NT2/D1 (cell line): Measurements from ENCODE around the gene RASEF.

Experiments used
- DNase-seq: peaks from one replicate; pipeline ENCODE4 v3.0.0-alpha.2; 2011; ENCODE audit warnings: low read depth, low spot score
- H3K27me3 ChIP-seq: 2 replicates; pipeline ENCODE4 v1.6.0; 2011; ENCODE audit warnings: mild to moderate bottlenecking; ENCODE audit not compliant: insufficient read length, insufficient read depth
- H3K36me3 ChIP-seq: 2 replicates; pipeline ENCODE4 v1.6.1; 2011; ENCODE audit warnings: mild to moderate bottlenecking, low read length, mixed read lengths; ENCODE audit not compliant: insufficient read depth, insufficient read length
- H3K4me1 ChIP-seq: 2 replicates; pipeline ENCODE4 v1.5.1; 2011; ENCODE audit not compliant: insufficient read depth, insufficient read length
- H3K4me3 ChIP-seq: 2 replicates; pipeline ENCODE4 v1.5.1; 2011; ENCODE audit warnings: low read depth; ENCODE audit not compliant: insufficient read length
- H3K9ac ChIP-seq: 2 replicates; pipeline ENCODE4 v1.6.0; 2011; ENCODE audit warnings: low read depth; ENCODE audit not compliant: insufficient read length
- H3K9me3 ChIP-seq: 2 replicates; pipeline ENCODE4 v1.5.1; 2011; ENCODE audit warnings: mild to moderate bottlenecking, low read length; ENCODE audit not compliant: insufficient read depth
- SUZ12 ChIP-seq: IDR thresholded peaks from 2 replicates; pipeline ENCODE4 v1.6.1; 2011; ENCODE audit not compliant: insufficient read length, insufficient read depth; ENCODE audit errors: extremely low read depth
- YY1 ChIP-seq: IDR thresholded peaks from 2 replicates; pipeline ENCODE4 v1.6.1; 2011; ENCODE audit not compliant: insufficient read length, insufficient read depth
- ZNF274 ChIP-seq: IDR thresholded peaks from 2 replicates; pipeline ENCODE4 v1.6.1; 2011; ENCODE audit warnings: mild to moderate bottlenecking, low read depth, low read length

RASEF gene

DNA sequence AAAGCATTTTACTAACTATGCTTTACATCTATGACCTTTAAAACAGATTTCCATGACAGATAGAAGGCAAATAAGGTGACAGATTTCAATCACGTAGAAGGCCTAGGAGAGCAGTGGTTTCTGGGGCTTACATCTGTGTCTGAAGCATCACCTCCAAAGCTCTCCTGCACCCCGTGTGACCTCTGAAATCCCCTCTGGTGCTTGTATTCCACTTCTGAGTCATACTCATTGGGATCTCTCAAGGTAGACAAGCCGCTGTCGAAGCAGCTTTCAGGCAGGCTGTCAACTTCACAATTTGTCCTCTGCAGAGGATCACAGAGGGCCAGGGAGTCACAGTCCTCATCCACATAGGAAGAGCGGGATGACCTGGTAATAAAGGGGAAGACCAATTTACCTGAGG lies 62.2 kb downstream of the RASEF start:
- H3K36me3 ChIP-seq: no peaks in the 10 kb centered on the region
- H3K4me3 ChIP-seq: no peak overlapping the region
- H3K4me1 ChIP-seq: no peaks in the 10 kb centered on the region
- TF ChIP-seq YY1: no peak
- TF ChIP-seq ZNF274: no peak
- TF ChIP-seq SUZ12: no peak
- no peaks in the 10 kb centered on the region for H3K9me3 ChIP-seq
- no peak overlapping the region for H3K9ac ChIP-seq
- no peaks in the 10 kb centered on the region for H3K27me3 ChIP-seq
- DNase-seq: no peak

DNA sequence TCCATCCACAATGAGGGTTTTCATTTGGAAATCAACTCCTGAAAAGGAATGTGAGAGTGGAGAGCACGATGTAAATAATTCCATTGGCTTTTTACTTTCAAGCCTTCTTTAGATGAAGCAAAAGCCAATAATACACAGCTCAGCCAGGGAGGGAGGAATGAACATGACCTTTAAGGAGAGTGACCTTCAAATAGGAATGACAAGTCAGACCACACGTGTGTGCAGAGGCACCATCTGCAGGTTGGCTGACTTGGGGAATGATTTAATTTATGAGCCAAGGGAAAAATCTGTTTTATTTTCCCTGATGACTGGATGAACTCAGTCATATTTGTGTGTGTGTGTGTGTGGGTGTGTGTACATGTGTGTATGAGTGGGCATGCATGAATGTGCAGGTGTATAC lies 64.5 kb downstream of the RASEF start:
- DNase-seq: no peak
- no peaks in the 10 kb centered on the region for H3K9me3 ChIP-seq
- H3K9ac ChIP-seq: no peak overlapping the region
- no peaks in the 10 kb centered on the region for H3K36me3 ChIP-seq
- no peak for TF ChIP-seq ZNF274
- no peaks in the 10 kb centered on the region for H3K4me1 ChIP-seq
- H3K4me3 ChIP-seq: no peak overlapping the region
- H3K27me3 ChIP-seq: no peaks in the 10 kb centered on the region

DNA sequence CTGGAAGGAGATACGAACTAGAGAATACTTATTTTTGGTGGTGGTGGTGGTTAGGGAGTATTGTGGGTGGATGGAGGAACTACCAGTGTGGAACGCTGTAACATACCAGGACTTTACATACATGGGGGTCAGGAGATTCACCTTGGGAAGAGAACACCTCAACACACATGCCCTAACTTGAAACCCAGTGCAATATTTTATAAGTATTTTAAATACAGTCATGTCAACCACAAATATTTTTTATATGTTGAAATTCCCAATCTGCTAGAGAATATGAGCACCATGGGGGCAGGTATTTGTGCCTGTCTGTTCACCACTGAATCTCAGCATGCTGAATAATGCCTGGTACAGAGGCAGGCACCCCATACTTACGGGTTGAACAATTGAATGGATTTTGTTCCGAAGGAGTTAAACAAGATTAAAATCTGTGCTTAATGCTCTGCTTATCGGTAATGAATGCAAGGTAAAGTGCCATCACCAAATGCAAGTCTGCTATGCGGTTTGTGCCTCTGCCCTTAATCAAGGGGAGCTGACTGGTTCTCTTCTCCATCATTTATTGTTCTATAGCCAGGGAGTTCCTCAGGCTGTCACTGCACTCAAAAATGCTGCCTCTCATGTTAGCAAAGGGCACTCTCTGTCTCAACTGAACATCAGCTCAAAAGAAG lies 65.3 kb downstream of the RASEF start:
- no peaks in the 10 kb centered on the region for H3K9me3 ChIP-seq
- TF ChIP-seq YY1 (no peak), SUZ12 (no peak), ZNF274 (no peak)
- no peaks in the 10 kb centered on the region for H3K4me1 ChIP-seq
- no peaks in the 10 kb centered on the region for H3K27me3 ChIP-seq
- H3K4me3 ChIP-seq: no peak overlapping the region
- no peak overlapping the region for H3K9ac ChIP-seq
- no peak for DNase-seq
- H3K36me3 ChIP-seq: no peaks in the 10 kb centered on the region

DNA sequence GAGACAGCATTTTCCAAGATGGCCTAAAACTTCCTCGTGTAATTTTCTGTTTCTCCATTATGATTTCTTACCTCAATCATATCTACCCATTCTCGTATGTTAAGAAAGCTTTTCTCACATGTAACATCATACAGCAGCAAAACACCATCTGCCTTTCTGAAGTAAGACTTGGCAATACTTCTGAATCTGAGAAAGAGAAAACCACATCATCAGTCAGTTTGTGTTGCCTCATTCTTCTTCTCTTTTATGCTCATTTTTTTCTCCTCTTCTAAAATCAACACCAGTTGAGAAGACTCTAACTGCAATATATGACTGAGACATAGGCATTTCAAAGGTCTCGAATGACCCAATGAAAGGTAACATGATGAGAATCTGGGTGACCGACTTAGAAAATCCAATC lies 66.0 kb downstream of the RASEF start:
- Histone ChIP-seq H3K27me3 (no peaks in the 10 kb centered on the region), H3K4me3 (no peak overlapping the region), H3K9ac (no peak overlapping the region), H3K36me3 (no peaks in the 10 kb centered on the region), H3K4me1 (no peaks in the 10 kb centered on the region), H3K9me3 (no peaks in the 10 kb centered on the region)
- TF ChIP-seq ZNF274: no peak
- TF ChIP-seq YY1: no peak
- no peak for TF ChIP-seq SUZ12
- no peak for DNase-seq

DNA sequence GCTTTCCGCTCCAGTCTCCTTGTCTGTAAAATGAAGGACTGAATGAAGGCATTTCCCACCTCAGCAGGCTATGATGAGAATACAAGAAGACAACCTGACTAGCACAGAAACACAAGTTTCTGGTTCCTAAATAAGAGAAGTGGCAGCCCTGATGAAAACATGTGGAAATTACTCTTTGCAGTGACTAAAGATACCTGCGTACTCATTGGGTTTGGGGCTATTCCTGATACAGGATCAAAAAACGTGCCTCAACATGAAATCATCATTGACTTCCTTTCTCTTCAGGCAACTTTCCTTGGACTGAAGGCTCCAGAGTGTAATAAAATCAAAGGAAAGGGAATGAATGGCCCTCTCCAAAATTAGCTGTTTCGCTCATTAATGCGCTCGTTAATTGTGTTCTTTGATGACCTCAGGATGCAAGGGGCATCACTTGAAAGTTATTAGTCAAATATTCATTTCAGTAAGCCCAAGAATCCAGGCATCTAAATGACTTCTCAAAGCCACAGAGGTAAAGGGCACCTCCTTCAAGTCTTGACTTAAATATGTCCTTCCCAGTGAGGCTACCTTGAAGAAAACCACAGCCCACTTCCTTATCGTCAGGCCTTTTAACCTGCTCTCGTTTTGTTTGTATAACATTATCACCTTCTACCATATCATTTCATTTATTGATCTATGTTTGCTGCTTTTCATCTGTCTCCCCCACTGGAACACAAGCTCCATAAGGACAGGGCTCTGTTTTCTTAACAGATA lies 68.9 kb downstream of the RASEF start:
- no peaks in the 10 kb centered on the region for H3K9me3 ChIP-seq
- no peaks in the 10 kb centered on the region for H3K27me3 ChIP-seq
- H3K9ac ChIP-seq: no peak overlapping the region
- H3K4me1 ChIP-seq: no peaks in the 10 kb centered on the region
- TF ChIP-seq YY1 (no peak), ZNF274 (no peak), SUZ12 (no peak)
- H3K4me3 ChIP-seq: no peak overlapping the region
- DNase-seq: no peak
- H3K36me3 ChIP-seq: no peaks in the 10 kb centered on the region

DNA sequence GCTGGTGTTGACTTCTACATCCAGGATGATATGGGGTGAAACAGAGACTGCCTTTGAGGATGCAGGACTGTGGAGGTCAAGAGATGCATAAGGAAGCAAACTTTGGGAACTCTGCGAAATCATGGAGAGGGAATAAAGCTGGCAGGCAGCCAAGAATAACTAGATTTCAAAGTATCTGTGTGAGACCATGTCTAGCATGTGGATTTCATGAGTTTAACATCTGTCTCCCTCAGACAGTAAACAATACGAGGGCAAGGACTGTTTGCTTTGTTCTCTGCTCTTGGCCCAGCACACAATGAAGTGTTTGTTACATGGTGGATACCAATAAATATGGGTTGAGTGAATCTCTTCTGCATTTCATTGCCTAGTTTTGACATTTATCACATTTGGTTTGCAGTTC lies 71.3 kb downstream of the RASEF start:
- no peaks in the 10 kb centered on the region for H3K4me1 ChIP-seq
- H3K27me3 ChIP-seq: no peaks in the 10 kb centered on the region
- TF ChIP-seq SUZ12: no peak
- TF ChIP-seq YY1: no peak
- TF ChIP-seq ZNF274: no peak
- no peaks in the 10 kb centered on the region for H3K9me3 ChIP-seq
- no peak overlapping the region for H3K9ac ChIP-seq
- H3K36me3 ChIP-seq: no peaks in the 10 kb centered on the region
- no peak for DNase-seq
- no peak overlapping the region for H3K4me3 ChIP-seq

DNA sequence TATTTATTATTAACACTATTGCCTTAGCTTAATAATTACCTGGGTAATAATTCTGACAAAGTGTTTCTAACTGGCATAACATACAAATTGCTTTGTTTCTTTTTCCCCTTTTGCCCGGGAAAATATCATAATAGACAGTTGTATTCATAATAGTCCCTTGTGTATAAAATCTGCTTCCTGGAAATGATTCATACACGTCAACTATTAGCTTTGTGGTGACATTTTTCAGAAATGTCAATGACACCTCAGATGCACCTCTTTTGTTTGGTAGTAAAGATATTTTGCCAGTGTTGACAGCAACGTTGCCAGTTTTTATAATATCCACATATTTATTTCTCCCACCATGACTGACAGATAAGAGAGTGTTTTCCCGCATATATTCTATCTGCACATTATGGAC lies 73.0 kb downstream of the RASEF start:
- DNase-seq: no peak
- Histone ChIP-seq H3K27me3 (no peaks in the 10 kb centered on the region), H3K4me1 (no peaks in the 10 kb centered on the region), H3K9ac (no peak overlapping the region), H3K4me3 (no peak overlapping the region), H3K9me3 (no peaks in the 10 kb centered on the region), H3K36me3 (no peaks in the 10 kb centered on the region)
- no peak for TF ChIP-seq ZNF274
- TF ChIP-seq SUZ12: no peak
- no peak for TF ChIP-seq YY1
